H1 (cell line): ENCODE data around the gene NFYA. TPM values are rescaled to one million over a fixed set of nuclear protein-coding genes. Genes with fewer than 3 reads are reported as not detected.

ENCODE experiments used
- CTCF ChIA-PET: fragments of 300-600 bp; sonication (Branson Sonifier 250); formaldehyde crosslinking; loops from one replicate; lab custom pipeline; 2021; ENCODE audit not compliant: partially characterized antibody; lab: Charles Lee
- POLR2A ChIA-PET: fragments of 300-600 bp; sonication (Branson Sonifier 250); formaldehyde crosslinking; loops from one replicate; lab custom pipeline; 2021; ENCODE audit warnings: inconsistent platforms; ENCODE audit not compliant: partially characterized antibody; lab: Charles Lee
- DNase-seq, 2 experiments: peaks; one replicate each; pipeline versions ENCODE4 v3.0.0 to v3.0.0-alpha.2; 2010 to 2022; ENCODE audit warnings: low spot score in 2 of 2, low read depth in 1 of 2, mixed read lengths in 1 of 2
- FAIRE-seq: peaks from 2 replicates; lab custom pipeline; 2011; peaks lifted over from hg19 to GRCh38; lab: Jason Lieb, UNC
- H2AFZ ChIP-seq: 2 replicates; pipeline ENCODE4 v1.8.1; 2012; ENCODE audit warnings: low read length, inconsistent platforms
- H2AK5ac ChIP-seq: 2 replicates; pipeline ENCODE4 v1.6.1; 2013; ENCODE audit warnings: low read depth, low read length
- H2BK120ac ChIP-seq: replicated peaks from 2 replicates; pipeline ENCODE3; 2013; ENCODE audit warnings: low read depth, low read length, inconsistent platforms
- H2BK12ac ChIP-seq: 2 replicates; pipeline ENCODE4 v1.6.1; 2013; ENCODE audit warnings: low read depth, low read length
- H2BK15ac ChIP-seq: 2 replicates; pipeline ENCODE4 v1.6.1; 2013; ENCODE audit warnings: low read length
- H2BK20ac ChIP-seq: 2 replicates; pipeline ENCODE4 v1.6.1; 2013; ENCODE audit warnings: low read length
- H2BK5ac ChIP-seq: 2 replicates; pipeline ENCODE4 v1.6.1; 2013; ENCODE audit warnings: low read depth, low read length
- H3K14ac ChIP-seq: 2 replicates; pipeline ENCODE4 v1.6.1; 2013; ENCODE audit warnings: inconsistent platforms; ENCODE audit not compliant: insufficient read length
- H3K18ac ChIP-seq: 2 replicates; pipeline ENCODE4 v1.6.1; 2013; ENCODE audit warnings: low read length; ENCODE audit errors: extremely low read depth
- H3K23ac ChIP-seq: 2 replicates; pipeline ENCODE4 v1.6.1; 2013; ENCODE audit warnings: inconsistent platforms; ENCODE audit not compliant: insufficient read length
- H3K23me2 ChIP-seq: 2 replicates; pipeline ENCODE4 v1.6.1; 2013; ENCODE audit warnings: low read depth, low read length
- H3K27ac ChIP-seq: 2 replicates; pipeline ENCODE4 v1.6.1; 2011; ENCODE audit warnings: low read depth, low read length, inconsistent platforms
- H3K27me3 ChIP-seq, 4 experiments: replicated peaks in 1 of 4; 1 replicate in 1 of 4; 2 replicates in 3 of 4; pipeline versions ENCODE4 v1.6.1 to v1.8.1; 2011 to 2013; ENCODE audit warnings: low read length in 3 of 4, mild to moderate bottlenecking in 3 of 4, inconsistent platforms in 2 of 4, mixed read lengths in 2 of 4, moderate library complexity in 1 of 4; ENCODE audit not compliant: control insufficient read depth in 3 of 4, insufficient read depth in 3 of 4; ENCODE audit errors: extremely low read depth in 1 of 4
- H3K36me3 ChIP-seq, 4 experiments: 2 replicates each; pipeline versions ENCODE4 v1.6.1 to v1.8.1; 2011 to 2013; ENCODE audit warnings: mild to moderate bottlenecking in 4 of 4, low read length in 3 of 4, moderate library complexity in 2 of 4, control low read depth in 1 of 4, inconsistent platforms in 1 of 4; ENCODE audit not compliant: insufficient read depth in 4 of 4, control insufficient read depth in 2 of 4
- H3K4ac ChIP-seq: replicated peaks from 2 replicates; pipeline ENCODE3; 2013; ENCODE audit warnings: low read length, low read depth, mixed read lengths, inconsistent platforms; ENCODE audit not compliant: insufficient read length
- H3K4me1 ChIP-seq, 4 experiments: replicated peaks in 1 of 4; 1 replicate in 1 of 4; 2 replicates in 3 of 4; pipeline versions ENCODE4 v1.6.1 to v1.8.1; 2011 to 2013; ENCODE audit warnings: low read length in 3 of 4, inconsistent platforms in 2 of 4, mixed read lengths in 1 of 4; ENCODE audit not compliant: insufficient read depth in 4 of 4, control insufficient read depth in 3 of 4
- H3K4me2 ChIP-seq, 2 experiments: 2 replicates each; pipeline versions ENCODE4 v1.6.1 to v1.8.1; 2011 to 2013; ENCODE audit warnings: low read depth in 2 of 2, low read length in 2 of 2, control low read depth in 1 of 2, inconsistent platforms in 1 of 2, mild to moderate bottlenecking in 1 of 2; ENCODE audit not compliant: insufficient read depth in 1 of 2
- H3K4me3 ChIP-seq, 4 experiments: fragments of 200-600, 300-600 bp in 1 of 4; sonication (generic), shearing (Covaris generic), sonication (Bioruptor Twin) in 1 of 4; 2 replicates each; pipeline versions ENCODE4 v1.5.1 to v1.8.1; 2011 to 2016; ENCODE audit warnings: low read length in 4 of 4, low read depth in 3 of 4, control low read depth in 2 of 4, inconsistent platforms in 2 of 4, mild to moderate bottlenecking in 2 of 4, mixed read lengths in 1 of 4, moderate library complexity in 1 of 4; ENCODE audit not compliant: insufficient read depth in 2 of 4; ENCODE audit errors: extremely low read depth in 1 of 4
- H3K56ac ChIP-seq: replicated peaks from 2 replicates; pipeline ENCODE3; 2013; ENCODE audit warnings: low read depth, mild to moderate bottlenecking, mixed read lengths, low read length, inconsistent platforms; ENCODE audit not compliant: insufficient read length
- H3K79me1 ChIP-seq: 2 replicates; pipeline ENCODE4 v1.6.1; 2013; ENCODE audit warnings: low read depth, low read length, control low read depth
- H3K79me2 ChIP-seq, 2 experiments: 2 replicates each; pipeline versions ENCODE4 v1.6.1 to v1.8.1; 2012 to 2013; ENCODE audit warnings: low read length in 2 of 2, mild to moderate bottlenecking in 2 of 2, inconsistent platforms in 1 of 2; ENCODE audit not compliant: insufficient read depth in 2 of 2, control insufficient read depth in 1 of 2
- H3K9ac ChIP-seq, 4 experiments: replicated peaks in 1 of 4; 1 replicate in 1 of 4; 2 replicates in 3 of 4; pipeline versions ENCODE4 v1.6.1 to v1.8.1; 2011 to 2013; ENCODE audit warnings: low read depth in 3 of 4, low read length in 3 of 4, control low read depth in 2 of 4, mild to moderate bottlenecking in 2 of 4, moderate library complexity in 2 of 4, inconsistent platforms in 1 of 4; ENCODE audit errors: extremely low read depth in 1 of 4
- H3K9me3 ChIP-seq, 2 experiments: 2 replicates each; pipeline versions ENCODE4 v1.6.1 to v1.8.1; 2012 to 2013; ENCODE audit warnings: mild to moderate bottlenecking in 2 of 2, moderate library complexity in 2 of 2, control low read depth in 1 of 2, inconsistent platforms in 1 of 2, low read depth in 1 of 2, low read length in 1 of 2, mixed read lengths in 1 of 2; ENCODE audit not compliant: insufficient read depth in 2 of 2
- H4K20me1 ChIP-seq, 2 experiments: replicated peaks in 1 of 2; 2 replicates each; pipeline versions ENCODE3 to v1.8.1; 2011 to 2013; ENCODE audit warnings: inconsistent platforms in 2 of 2, low read length in 2 of 2, mild to moderate bottlenecking in 1 of 2; ENCODE audit not compliant: insufficient read depth in 2 of 2, control insufficient read depth in 1 of 2
- H4K5ac ChIP-seq: 2 replicates; pipeline ENCODE4 v1.6.1; 2013; ENCODE audit warnings: low read length, low read depth, mixed read lengths, inconsistent platforms; ENCODE audit not compliant: insufficient read length
- H4K8ac ChIP-seq: 2 replicates; pipeline ENCODE4 v1.8.0; 2013; ENCODE audit warnings: mild to moderate bottlenecking, moderate library complexity, low read length, inconsistent platforms; ENCODE audit not compliant: insufficient read depth; ENCODE audit errors: extremely low read depth
- H4K91ac ChIP-seq: replicated peaks from 2 replicates; pipeline ENCODE3; 2013; ENCODE audit warnings: low read length, mixed read lengths, inconsistent platforms; ENCODE audit not compliant: insufficient read length
- EGR1 ChIP-seq: IDR thresholded peaks from 2 replicates; pipeline ENCODE4 v1.6.1; 2011; ENCODE audit warnings: low read depth, low read length, borderline replicate concordance
- SP1 ChIP-seq: IDR thresholded peaks from 2 replicates; pipeline ENCODE4 v1.6.1; 2011; ENCODE audit warnings: low read depth, low read length
- WGBS, 2 experiments: shearing (Covaris generic) in 1 of 2; methylation state at CpG; one replicate each; pipeline versions ENCODE4 v1.1.6 to v1.1.7; 2013 to 2015; ENCODE audit warnings: low lambda C conversion rate in 2 of 2, mixed read lengths in 2 of 2, inconsistent platforms in 1 of 2, low coverage in 1 of 2, missing lambda C conversion rate in 1 of 2; ENCODE audit not compliant: insufficient replicate concordance in 2 of 2, insufficient coverage in 1 of 2, insufficient read length in 1 of 2; ENCODE audit errors: extremely low coverage in 1 of 2, missing lambda C conversion rate in 1 of 2; 5-methylcytosine and 5-hydroxymethylcytosine counted together
- polyA plus RNA-seq, 7 experiments: library from polyadenylated mRNA; depleted of rRNA in 3 of 7; stranded (reverse) in 5 of 7; unstranded in 2 of 7; fragments of >200 nt in 5 of 7; fragments of 200-250 nt in 2 of 7; gene quantifications; 1 replicate in 5 of 7; 2 replicates in 1 of 7; 4 replicates in 1 of 7; pipeline versions ENCODE4 v1.2.1 to v1.2.3, GENCODE V29; 2011 to 2013; ENCODE audit warnings: missing spikeins in 2 of 7, mixed read lengths in 2 of 7
- total RNA-seq: library from RNA; stranded (reverse); fragmentation: NEBNext Ultra II Directional; extraction: Animal tissue kit (Norgen Biotek cat#: 25700); gene quantifications from 2 replicates; pipeline ENCODE4 v1.2.1, GENCODE V29; 2021

Gene NFYA
- total and polyA plus RNA-seq, 2 of the 8 experiments (the other 6 are each of a cell fraction or from before 2014, with no cell fraction given) = 19.8 to 33.7 TPM

GRCh38 chr6:41098366-41098765, 25.6 kb downstream of the NFYA start:
- Histone ChIP-seq H3K79me2 (no peaks in the 10 kb centered on the region), H2BK12ac (no peak overlapping the region), H3K27me3 (peaks cover 0 to 6% (median 3%) of the 10 kb centered on the region in 4 experiments; a peak in 2 of 7 replicates), H3K4me3 (no peak overlapping the region), H3K14ac (no peak overlapping the region), H4K20me1 (peaks cover 6% of the 10 kb centered on the region in 2 experiments), H3K4me2 (no peak overlapping the region), H4K5ac (no peak overlapping the region), H3K36me3 (peaks cover 31 to 69% (median 55%) of the 10 kb centered on the region in 4 experiments), H4K91ac (no peak overlapping the region), H2BK120ac (no peak overlapping the region), H3K9me3 (no peaks in the 10 kb centered on the region), H3K23me2 (0 out of 2 replicates have a peak, but pooled peaks cover 2% of the 10 kb centered on the region), H3K4me1 (peaks cover 0 to 2% (median 0%) of the 10 kb centered on the region in 4 experiments; a peak in 1 of 7 replicates), H2AK5ac (no peak overlapping the region), H3K4ac (no peak overlapping the region), H3K27ac (no peak overlapping the region), H2BK15ac (no peak overlapping the region), H3K79me1 (no peaks in the 10 kb centered on the region), H3K9ac (no peak overlapping the region), H2BK5ac (no peak overlapping the region), H4K8ac (no peak overlapping the region), H3K23ac (no peak overlapping the region), H3K56ac (no peak overlapping the region), H2BK20ac (no peak overlapping the region), H3K18ac (no peak overlapping the region), H2AFZ (no peak overlapping the region)
- no peak for FAIRE-seq
- TF ChIP-seq SP1 = no peak
- no peak for TF ChIP-seq EGR1
- POLR2A ChIA-PET = no interaction called here
- CTCF ChIA-PET = interaction anchor here (2.1 kb wide), 1 partner anchor 72 kb away, joined by 5 read pairs; no protein-coding TSS in a partner anchor
- 95% methylated on average over 3 of the region's 3 CpGs; no CpG with 5 or more reads in 1 of the 2 experiments for WGBS, 2 experiments
- DNase-seq = no peak
